ENCODE measurements around the gene DACT3.

Gene DACT3

GRCh38 chr19:46661020-46661731 is at the start of gene DACT3:
TSS of gene DACT3 (minus strand) at chr19:46661182. CDS start at chr19:46661064, 118 bp downstream.
- Mint-ChIP-seq H3K27me3 (peaks cover 49% of the 10 kb centered on the region), H3K4me3 (peak within 1 kb of the TSS; percentile 72), H3K36me3 (no peaks in the 10 kb centered on the region), H3K9me3 (no peaks in the 10 kb centered on the region), H3K27ac (peak within 1 kb of the TSS; percentile 28), H3K4me1 (peaks cover 22% of the 10 kb centered on the region)
- peak; percentile 97 for ATAC-seq

GRCh38 chr19:46710687-46711086 is 49.7 kb upstream of the DACT3 start:
- H3K36me3 Mint-ChIP-seq = peaks cover 45% of the 10 kb centered on the region
- H3K27ac Mint-ChIP-seq = no peak overlapping the region
- peaks cover 28% of the 10 kb centered on the region for H3K4me1 Mint-ChIP-seq
- H3K4me3 Mint-ChIP-seq = no peak overlapping the region
- no peak for ATAC-seq
- H3K27me3 Mint-ChIP-seq = no peaks in the 10 kb centered on the region
- H3K9me3 Mint-ChIP-seq = no peaks in the 10 kb centered on the region

DNA sequence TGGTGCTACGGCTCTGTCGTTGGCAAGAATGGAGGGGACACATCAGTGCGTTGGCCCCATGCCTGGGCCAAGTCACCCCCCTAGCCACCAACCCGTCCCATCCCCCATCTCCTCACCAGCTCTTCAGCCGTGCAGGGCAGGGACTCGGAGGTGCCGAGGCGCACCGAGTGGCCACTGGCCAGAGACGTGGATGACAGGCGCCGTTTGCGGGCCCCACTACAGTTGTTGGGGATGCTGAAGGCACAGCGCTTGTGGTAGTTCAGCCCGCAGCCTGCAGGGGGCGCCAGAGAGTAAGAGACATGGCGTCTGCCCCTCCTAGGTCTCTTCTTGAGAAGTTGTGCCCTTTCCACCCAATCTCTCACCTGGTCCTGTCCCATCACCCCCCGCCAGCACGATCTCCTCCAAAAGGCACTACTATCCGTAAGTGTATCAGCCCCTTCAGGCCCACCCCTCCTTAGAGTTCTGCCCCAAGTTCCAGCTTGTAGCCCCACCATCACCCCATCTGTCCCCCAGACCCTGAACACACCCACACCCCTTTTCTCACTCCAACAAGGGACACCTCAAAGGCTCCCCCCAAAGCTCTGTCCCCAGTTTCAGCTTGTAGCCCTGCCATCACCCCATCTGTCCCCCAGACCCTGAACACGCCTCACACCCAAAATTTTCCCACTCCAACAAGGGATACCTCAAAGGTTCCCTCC is 43.5 kb upstream of the DACT3 start:
- ATAC-seq = peak; percentile 83
- no peak overlapping the region for H3K4me3 Mint-ChIP-seq
- H3K27me3 Mint-ChIP-seq = no peaks in the 10 kb centered on the region
- H3K36me3 Mint-ChIP-seq = peaks cover 68% of the 10 kb centered on the region
- no peaks in the 10 kb centered on the region for H3K9me3 Mint-ChIP-seq
- H3K4me1 Mint-ChIP-seq = peaks cover 18% of the 10 kb centered on the region
- H3K27ac Mint-ChIP-seq = peak overlapping the region; percentile 67

GRCh38 chr19:46700704-46701103 is 39.7 kb upstream of the DACT3 start:
- no peaks in the 10 kb centered on the region for H3K9me3 Mint-ChIP-seq
- no peak overlapping the region for H3K27ac Mint-ChIP-seq
- no peaks in the 10 kb centered on the region for H3K27me3 Mint-ChIP-seq
- peaks cover 18% of the 10 kb centered on the region for H3K4me1 Mint-ChIP-seq
- no peak for ATAC-seq
- peaks cover 74% of the 10 kb centered on the region for H3K36me3 Mint-ChIP-seq
- H3K4me3 Mint-ChIP-seq = no peak overlapping the region

- H3K9me3 Mint-ChIP-seq = no peaks in the 10 kb centered on the region
- no peak for ATAC-seq
- H3K4me1 Mint-ChIP-seq = no peaks in the 10 kb centered on the region
- H3K27ac Mint-ChIP-seq = no peak overlapping the region
- peaks cover 69% of the 10 kb centered on the region for H3K36me3 Mint-ChIP-seq
- H3K27me3 Mint-ChIP-seq = no peaks in the 10 kb centered on the region
- H3K4me3 Mint-ChIP-seq = no peak overlapping the region
These were observed 37.7 kb upstream of the DACT3 start for GRCh38 chr19:46698395-46699321.

GRCh38 chr19:46697204-46697960 is 36.4 kb upstream of the DACT3 start:
- Mint-ChIP-seq H3K4me3 (no peak overlapping the region), H3K27ac (no peak overlapping the region), H3K36me3 (peaks cover 82% of the 10 kb centered on the region), H3K4me1 (no peaks in the 10 kb centered on the region), H3K27me3 (no peaks in the 10 kb centered on the region), H3K9me3 (no peaks in the 10 kb centered on the region)
- ATAC-seq = peak; percentile 56

DNA sequence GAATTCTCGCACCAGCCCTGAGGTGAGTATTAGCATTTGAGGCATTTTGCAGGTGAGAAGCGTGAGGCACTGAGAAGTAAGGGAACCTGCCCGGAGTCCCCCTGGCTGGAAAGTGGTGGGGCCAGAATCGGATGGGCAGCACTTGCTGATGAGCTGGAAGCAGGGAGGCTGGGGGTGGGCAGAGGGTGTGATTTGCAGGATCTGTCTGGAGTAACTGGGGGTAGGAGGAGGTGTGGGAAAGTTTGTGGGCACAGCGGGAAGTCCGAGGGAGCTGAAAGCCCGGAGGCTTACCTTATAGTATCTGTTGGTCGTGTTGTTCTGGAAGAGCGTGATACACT is 35.9 kb upstream of the DACT3 start:
- H3K27ac Mint-ChIP-seq = no peak overlapping the region
- H3K9me3 Mint-ChIP-seq = no peaks in the 10 kb centered on the region
- no peaks in the 10 kb centered on the region for H3K27me3 Mint-ChIP-seq
- H3K4me3 Mint-ChIP-seq = no peak overlapping the region
- H3K36me3 Mint-ChIP-seq = peaks cover 83% of the 10 kb centered on the region
- no peak for ATAC-seq
- no peaks in the 10 kb centered on the region for H3K4me1 Mint-ChIP-seq

DNA sequence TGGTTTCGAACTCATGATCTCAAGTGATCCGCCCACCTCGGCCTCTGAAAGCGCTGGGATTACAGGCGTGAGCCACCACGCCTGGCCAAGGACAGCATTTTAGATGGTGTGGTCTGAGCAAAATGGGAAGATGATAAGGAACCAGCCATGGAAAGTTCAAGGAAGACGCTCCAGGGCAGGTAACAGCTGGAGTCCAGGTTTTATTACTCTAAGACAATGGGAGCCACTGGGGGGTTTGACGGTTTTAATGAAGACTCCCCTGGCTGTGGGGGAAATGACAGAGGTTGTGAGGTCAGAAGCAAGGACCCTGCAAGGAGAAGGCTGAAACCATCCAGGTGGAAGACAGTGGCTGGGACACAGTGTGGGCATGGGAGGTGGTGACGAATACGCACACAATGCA is 35.1 kb upstream of the DACT3 start:
- Mint-ChIP-seq H3K4me1 (no peaks in the 10 kb centered on the region), H3K27me3 (no peaks in the 10 kb centered on the region), H3K4me3 (no peak overlapping the region), H3K27ac (no peak overlapping the region), H3K36me3 (peaks cover 85% of the 10 kb centered on the region), H3K9me3 (no peaks in the 10 kb centered on the region)
- ATAC-seq = no peak

DNA sequence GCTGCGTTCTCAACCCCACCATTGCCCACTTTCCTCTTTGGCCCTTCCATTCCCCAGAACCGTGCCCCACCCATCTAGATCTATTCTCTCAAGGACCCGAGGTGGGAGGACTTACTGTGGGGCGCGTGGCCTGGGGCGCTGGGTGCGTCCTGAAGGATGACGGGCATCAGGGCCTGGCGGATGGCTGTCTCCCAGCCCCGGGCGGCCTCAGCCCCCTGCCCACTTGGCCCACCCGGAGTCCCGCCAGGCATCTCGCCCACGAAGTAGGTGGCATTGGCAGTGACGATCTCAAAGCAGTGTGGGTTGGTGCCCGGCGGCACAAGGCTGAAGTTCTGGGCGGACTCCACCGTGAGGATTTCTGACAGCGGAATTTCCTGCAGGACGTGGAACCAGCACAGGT is 32.8 kb upstream of the DACT3 start:
- peaks cover 88% of the 10 kb centered on the region for H3K36me3 Mint-ChIP-seq

GRCh38 chr19:46692918-46693722 is 32.1 kb upstream of the DACT3 start:
- no peaks in the 10 kb centered on the region for H3K9me3 Mint-ChIP-seq
- ATAC-seq = no peak
- H3K4me1 Mint-ChIP-seq = no peaks in the 10 kb centered on the region
- H3K27ac Mint-ChIP-seq = peak overlapping the region; percentile 23
- H3K27me3 Mint-ChIP-seq = no peaks in the 10 kb centered on the region
- peaks cover 88% of the 10 kb centered on the region for H3K36me3 Mint-ChIP-seq
- H3K4me3 Mint-ChIP-seq = no peak overlapping the region

More for the DNA sequence above, 32.8 kb upstream of the DACT3 start:
- no peak for ATAC-seq
- Mint-ChIP-seq H3K4me1 (no peaks in the 10 kb centered on the region), H3K4me3 (no peak overlapping the region), H3K9me3 (no peaks in the 10 kb centered on the region), H3K27ac (no peak overlapping the region), H3K27me3 (no peaks in the 10 kb centered on the region)

GRCh38 chr19:46691948-46692347 is 31.0 kb upstream of the DACT3 start:
- Mint-ChIP-seq H3K4me3 (no peak overlapping the region), H3K9me3 (no peaks in the 10 kb centered on the region), H3K27ac (peak overlapping the region; percentile 23), H3K4me1 (no peaks in the 10 kb centered on the region), H3K27me3 (no peaks in the 10 kb centered on the region), H3K36me3 (peaks cover 77% of the 10 kb centered on the region)
- no peak for ATAC-seq

- Mint-ChIP-seq H3K27me3 (no peaks in the 10 kb centered on the region), H3K4me3 (no peak overlapping the region), H3K36me3 (peaks cover 69% of the 10 kb centered on the region), H3K9me3 (no peaks in the 10 kb centered on the region), H3K27ac (peak overlapping the region; percentile 23), H3K4me1 (no peaks in the 10 kb centered on the region)
- no peak for ATAC-seq
These were observed 30.1 kb upstream of the DACT3 start for GRCh38 chr19:46691104-46691503.

- H3K9me3 Mint-ChIP-seq = no peaks in the 10 kb centered on the region
- no peak overlapping the region for H3K4me3 Mint-ChIP-seq
- no peak for ATAC-seq
- peaks cover 70% of the 10 kb centered on the region for H3K36me3 Mint-ChIP-seq
- H3K27ac Mint-ChIP-seq = no peak overlapping the region
- no peaks in the 10 kb centered on the region for H3K27me3 Mint-ChIP-seq
- H3K4me1 Mint-ChIP-seq = peaks cover 6% of the 10 kb centered on the region
These were observed 28.4 kb upstream of the DACT3 start for GRCh38 chr19:46689358-46689757.

- no peaks in the 10 kb centered on the region for H3K27me3 Mint-ChIP-seq
- peaks cover 6% of the 10 kb centered on the region for H3K4me1 Mint-ChIP-seq
- H3K27ac Mint-ChIP-seq = no peak overlapping the region
- H3K4me3 Mint-ChIP-seq = no peak overlapping the region
- H3K9me3 Mint-ChIP-seq = no peaks in the 10 kb centered on the region
- H3K36me3 Mint-ChIP-seq = peaks cover 58% of the 10 kb centered on the region
- no peak for ATAC-seq
These were observed 26.6 kb upstream of the DACT3 start for GRCh38 chr19:46687438-46688145.
